Astrocyte of the cerebellum (primary cell): ENCODE data around the gene UBE3C.
A peak's percentile ranks its signal among the peaks of the same experiment; 100 is the strongest.
"Not testable (repeated sequence)": the region's sequence is repeated elsewhere in the genome, so short reads cannot be mapped to it uniquely, and the experiment has no call there.

Experiments
- DNase-seq: peaks from one replicate; pipeline ENCODE4 v3.0.0-alpha.2; 2011; ENCODE audit warnings: low read depth
- H3K4me3 ChIP-seq: 2 replicates; pipeline ENCODE4 v1.5.1; 2011; ENCODE audit warnings: mild to moderate bottlenecking, low read depth, low read length, moderate library complexity
- CTCF ChIP-seq: IDR thresholded peaks from 2 replicates; pipeline ENCODE4 v1.5.1; 2012; ENCODE audit warnings: low read length, low read depth, moderate library complexity, mild to moderate bottlenecking; ENCODE audit errors: missing control alignments
- in situ Hi-C: cut with HindIII; loops from 2 replicates; pipeline ENCODE4 v1.10.0; 2017; ENCODE audit warnings: low sequenced_read_pairs

UBE3C gene

GRCh38 chr7:157239571-157240270 is 101.0 kb downstream of the UBE3C start:
- TF ChIP-seq CTCF = no peak
- no peak for DNase-seq
- in situ Hi-C loops = no loop called here
- no peak overlapping the region for H3K4me3 ChIP-seq

- DNase-seq = no peak
- in situ Hi-C loops = no loop called here
- no peak overlapping the region for H3K4me3 ChIP-seq
- TF ChIP-seq CTCF = no peak
Observed at GRCh38 chr7:157241631-157242030, 102.9 kb downstream of the UBE3C start.

GRCh38 chr7:157244516-157245294 is 106.0 kb downstream of the UBE3C start:
- no peak overlapping the region for H3K4me3 ChIP-seq
- no peak for DNase-seq
- TF ChIP-seq CTCF = no peak
- in situ Hi-C loops = no loop called here

- no peak for TF ChIP-seq CTCF
- in situ Hi-C loops = no loop called here
- no peak overlapping the region for H3K4me3 ChIP-seq
- DNase-seq = no peak
Observed at GRCh38 chr7:157246052-157246451, 107.3 kb downstream of the UBE3C start.

GRCh38 chr7:157248659-157249058 is 109.9 kb downstream of the UBE3C start:
- H3K4me3 ChIP-seq = no peak overlapping the region
- in situ Hi-C loops = no loop called here
- TF ChIP-seq CTCF = no peak
- DNase-seq = no peak

GRCh38 chr7:157250605-157251228 is 112.0 kb downstream of the UBE3C start:
- TF ChIP-seq CTCF = peak; percentile 86
- peak; percentile 53 for DNase-seq
- in situ Hi-C loops = no loop called here
- H3K4me3 ChIP-seq = no peak overlapping the region

GRCh38 chr7:157251817-157252216 is 113.1 kb downstream of the UBE3C start:
- DNase-seq, H3K4me3 ChIP-seq, in situ Hi-C loops: not testable (repeated sequence)
